GM18505 (cell line): ENCODE measurements around the gene HLX.

ENCODE experiments used
- ATAC-seq: cut with Tn5 transposase; IDR thresholded peaks from one replicate; pipeline ENCODE4 v1.9.1; 2021; ENCODE audit not compliant: unreplicated experiment
- POLR2A ChIP-seq: IDR thresholded peaks from 4 replicates; pipeline ENCODE4 v1.6.1; 2011; ENCODE audit warnings: borderline replicate concordance; ENCODE audit not compliant: insufficient read depth, insufficient read length; ENCODE audit errors: extremely low read depth

The HLX gene

GRCh38 chr1:220886470-220887201, 7.4 kb downstream of the HLX start:
- ATAC-seq: no peak
- TF ChIP-seq POLR2A: no peak

- ATAC-seq: no peak
- TF ChIP-seq POLR2A: no peak
Measured at GRCh38 chr1:220887202-220887519, 7.9 kb downstream of the HLX start.

GRCh38 chr1:220887520-220888416, 8.5 kb downstream of the HLX start:
- TF ChIP-seq POLR2A: no peak
- no peak for ATAC-seq

- TF ChIP-seq POLR2A: no peak
- ATAC-seq: no peak
Measured at GRCh38 chr1:220888417-220888986, 9.3 kb downstream of the HLX start.

GRCh38 chr1:220889333-220889732, 10.1 kb downstream of the HLX start:
- no peak for TF ChIP-seq POLR2A
- ATAC-seq: no peak

- no peak for TF ChIP-seq POLR2A
- ATAC-seq: no peak
Measured at GRCh38 chr1:220889848-220890287, 10.6 kb downstream of the HLX start.

GRCh38 chr1:220890602-220891001, 11.4 kb downstream of the HLX start:
- ATAC-seq: no peak
- TF ChIP-seq POLR2A: no peak

- no peak for TF ChIP-seq POLR2A
- no peak for ATAC-seq
Measured at GRCh38 chr1:220891224-220892085, 12.2 kb downstream of the HLX start.

GRCh38 chr1:220892086-220892376, 12.8 kb downstream of the HLX start:
- TF ChIP-seq POLR2A: no peak
- no peak for ATAC-seq

GRCh38 chr1:220892997-220893700, 13.9 kb downstream of the HLX start:
- TF ChIP-seq POLR2A: no peak
- no peak for ATAC-seq

- ATAC-seq: no peak
- no peak for TF ChIP-seq POLR2A
Measured at GRCh38 chr1:220893701-220894024, 14.4 kb downstream of the HLX start.

GRCh38 chr1:220894025-220894923, 15.0 kb downstream of the HLX start:
- ATAC-seq: no peak
- no peak for TF ChIP-seq POLR2A

GRCh38 chr1:220894924-220895256, 15.6 kb downstream of the HLX start:
- ATAC-seq: no peak
- no peak for TF ChIP-seq POLR2A
